Neural progenitor cell (in vitro differentiated cells): ENCODE data around the gene MYH7.

Experiments used
- CTCF ChIP-seq: fragments of 200-600 bp; sonication (generic); IDR thresholded peaks from 2 replicates; pipeline ENCODE4 v1.5.1; 2017; ENCODE audit warnings: antibody characterized with exemption, mild to moderate bottlenecking
- EZH2 ChIP-seq: fragments of 200-600 bp; sonication (generic); IDR thresholded peaks from 2 replicates; pipeline ENCODE4 v1.6.1; 2017; ENCODE audit warnings: antibody characterized with exemption, mild to moderate bottlenecking, moderate library complexity
- EZH2phosphoT487 ChIP-seq: fragments of 200-600 bp; sonication (generic); IDR thresholded peaks from 2 replicates; pipeline ENCODE4 v1.6.1; 2017; ENCODE audit warnings: antibody characterized with exemption

DNA sequence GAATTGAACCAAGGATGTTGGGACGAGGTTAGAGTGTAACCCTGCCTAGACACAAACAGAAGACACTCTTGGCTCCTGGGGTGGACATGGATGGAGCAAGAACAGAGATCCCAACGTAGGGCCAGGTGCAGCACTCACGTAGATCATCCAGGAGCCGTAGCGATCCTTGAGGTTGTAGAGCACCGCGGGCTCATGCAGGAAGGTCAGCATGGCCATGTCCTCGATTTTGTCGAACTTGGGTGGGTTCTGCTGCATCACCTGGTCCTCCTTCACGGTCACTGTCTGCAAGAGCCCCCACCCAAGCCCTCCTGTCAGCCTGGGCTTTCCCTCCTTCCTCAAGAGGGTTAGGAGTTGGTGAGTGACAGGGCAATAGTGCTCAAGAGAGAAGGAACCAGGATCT, 2.5 kb downstream of the MYH7 start:
- no peak for TF ChIP-seq CTCF
- no peak for TF ChIP-seq EZH2phosphoT487
- no peak for TF ChIP-seq EZH2
